ENCODE results near the gene INTS1.
A peak's percentile ranks its signal among the peaks of the same experiment; 100 is the strongest.
"Not testable (repeated sequence)": the region's sequence is repeated elsewhere in the genome, so short reads cannot be mapped to it uniquely, and the experiment has no call there.

The INTS1 gene

GRCh38 chr7:1444925-1445322, 59.3 kb downstream of the INTS1 start:
- DNase-seq, result no peak

- DNase-seq, result no peak
These were observed 59.8 kb downstream of the INTS1 start for GRCh38 chr7:1444214-1444924.

- not testable (repeated sequence) for DNase-seq
These were observed 60.5 kb downstream of the INTS1 start for GRCh38 chr7:1443587-1444200.

- DNase-seq, result no peak
These were observed 61.6 kb downstream of the INTS1 start for GRCh38 chr7:1442355-1443124.

GRCh38 chr7:1441615-1442354, 62.4 kb downstream of the INTS1 start:
- DNase-seq, result no peak

GRCh38 chr7:1440620-1441019, 63.6 kb downstream of the INTS1 start:
- no peak for DNase-seq

GRCh38 chr7:1439373-1440363, 64.5 kb downstream of the INTS1 start:
- no peak for DNase-seq

- DNase-seq, result no peak
These were observed 65.4 kb downstream of the INTS1 start for GRCh38 chr7:1438821-1439220.

- DNase-seq, result no peak
These were observed 66.0 kb downstream of the INTS1 start for GRCh38 chr7:1438208-1438607.

GRCh38 chr7:1437155-1437880, 66.9 kb downstream of the INTS1 start:
- no peak for DNase-seq

GRCh38 chr7:1436608-1437007, 67.6 kb downstream of the INTS1 start:
- DNase-seq, result no peak

GRCh38 chr7:1434891-1435670, 69.1 kb downstream of the INTS1 start:
- DNase-seq, result no peak

- no peak for DNase-seq
These were observed 69.9 kb downstream of the INTS1 start for GRCh38 chr7:1434165-1434718.

- DNase-seq, result no peak
These were observed 70.9 kb downstream of the INTS1 start for GRCh38 chr7:1433128-1433920.

- peak; percentile 78 for DNase-seq
These were observed 71.6 kb downstream of the INTS1 start for GRCh38 chr7:1432411-1433082.

- DNase-seq, result no peak
These were observed 72.4 kb downstream of the INTS1 start for GRCh38 chr7:1431634-1432380.

- no peak for DNase-seq
These were observed 73.0 kb downstream of the INTS1 start for GRCh38 chr7:1431226-1431625.

Measured in hematopoietic multipotent progenitor cell treated with erythropoietin and hydrocortisone succinate and interleukin-3 and kit ligand, for 6 days (in vitro differentiated cells).